HepG2 (cell line): ENCODE results near the gene ZNF503. TPM values are rescaled to one million over a fixed set of nuclear protein-coding genes. Genes with fewer than 3 reads are reported as not detected.

ENCODE experiments used
- ATAC-seq: fragments of 200-7000 bp; cut with Tn5 transposase; 3 replicates; pipeline ENCODE4 v1.9.1; 2020; ENCODE audit warnings: mild to moderate bottlenecking, moderate library complexity
- BruUV-seq: library from RNA; stranded (reverse); fragments of 400-500 nt; replicated peaks from 2 replicates; lab custom pipeline; 2021; lab: Mats Ljungman, UMichigan
- CTCF ChIA-PET: fragments of 300-600 bp; formaldehyde crosslinking; extraction: SDS; loops from one replicate; lab custom pipeline; 2021; ENCODE audit warnings: low total read pairs, inconsistent platforms, low intra/inter-chr PET ratio; lab: Yijun Ruan, JAX
- POLR2A ChIA-PET: fragments of 350-600 bp; sonication (Branson Sonifier 250); formaldehyde crosslinking; loops from one replicate; lab custom pipeline; 2020; ENCODE audit warnings: antibody characterized with exemption, inconsistent platforms; lab: Yijun Ruan, JAX
- DNase-seq: peaks from one replicate; pipeline ENCODE4 v3.0.0-alpha.2; 2015; ENCODE audit warnings: low spot score
- FAIRE-seq: peaks from 3 replicates; lab custom pipeline; 2011; peaks lifted over from hg19 to GRCh38; lab: Jason Lieb, UNC
- H2AFZ ChIP-seq: one replicate; pipeline ENCODE4 v1.6.1; 2011; ENCODE audit warnings: low read length, inconsistent platforms
- H3K27ac ChIP-seq: fragments of 300-600 bp; 3 replicates; pipeline ENCODE4 v1.8.0; 2011; ENCODE audit warnings: mixed run types, mild to moderate bottlenecking, mixed read lengths, low read length, inconsistent platforms; ENCODE audit not compliant: insufficient read depth; ENCODE audit errors: extremely low read length
- H3K27me3 ChIP-seq, 2 experiments: fragments of 200-600 bp in 1 of 2; 2 replicates in 1 of 2; 3 replicates in 1 of 2; pipeline versions ENCODE4 v1.6.0 to v1.8.0; 2011; ENCODE audit warnings: low read length in 2 of 2, mild to moderate bottlenecking in 2 of 2, moderate library complexity in 2 of 2, inconsistent platforms in 1 of 2; ENCODE audit not compliant: insufficient read depth in 2 of 2, control insufficient read depth in 1 of 2
- H3K36me3 ChIP-seq, 2 experiments: fragments of 200-600 bp in 1 of 2; replicated peaks in 1 of 2; 2 replicates in 1 of 2; 3 replicates in 1 of 2; pipeline versions ENCODE4 v1.5.1 to v1.8.0; 2011; ENCODE audit warnings: low read length in 2 of 2, inconsistent platforms in 1 of 2; ENCODE audit not compliant: insufficient read depth in 2 of 2, control insufficient read depth in 1 of 2
- H3K4me1 ChIP-seq: 2 replicates; pipeline ENCODE4 v1.5.1; 2012; ENCODE audit warnings: low read length, inconsistent platforms; ENCODE audit not compliant: insufficient read depth
- H3K4me2 ChIP-seq: 2 replicates; pipeline ENCODE4 v1.6.0; 2011; ENCODE audit warnings: low read depth, low read length, inconsistent platforms
- H3K4me3 ChIP-seq, 3 experiments: fragments of 200-600 bp in 1 of 3; sonication (generic), shearing (Covaris generic) in 1 of 3; replicated peaks in 1 of 3; 2 replicates each; pipeline ENCODE4 v1.5.1; 2011 to 2016; ENCODE audit warnings: low read length in 3 of 3, inconsistent platforms in 2 of 3, low read depth in 2 of 3, mild to moderate bottlenecking in 2 of 3, control low read depth in 1 of 3, mixed read lengths in 1 of 3; ENCODE audit not compliant: insufficient read depth in 1 of 3
- H3K79me2 ChIP-seq: one replicate; pipeline ENCODE4 v1.6.1; 2011; ENCODE audit warnings: low read length, inconsistent platforms; ENCODE audit not compliant: insufficient read depth
- H3K9ac ChIP-seq: 2 replicates; pipeline ENCODE4 v1.6.0; 2011; ENCODE audit warnings: mild to moderate bottlenecking, low read depth, low read length, inconsistent platforms; ENCODE audit not compliant: insufficient read depth
- H3K9me3 ChIP-seq: 2 replicates; pipeline ENCODE4 v1.5.1; 2012; ENCODE audit warnings: mild to moderate bottlenecking, low read length
- H4K20me1 ChIP-seq: 2 replicates; pipeline ENCODE4 v1.6.0; 2011; ENCODE audit warnings: inconsistent platforms, mild to moderate bottlenecking, low read length, moderate library complexity; ENCODE audit not compliant: insufficient read depth
- ATRX ChIP-seq: sonication (generic); formaldehyde crosslinking; IDR thresholded peaks from 2 replicates; pipeline ENCODE4 v1.4.0; 2020; ENCODE audit warnings: missing genetic modification reagents, borderline replicate concordance
- EZH2 ChIP-seq: conservative IDR thresholded peaks from 2 replicates; pipeline ENCODE4 v1.6.1; 2012; ENCODE audit warnings: mild to moderate bottlenecking, low read depth, low read length, moderate library complexity
- FOSL1 ChIP-seq: sonication (generic); formaldehyde crosslinking; IDR thresholded peaks from 2 replicates; pipeline ENCODE4 v1.9.0; 2021; ENCODE audit warnings: missing genetic modification reagents, borderline replicate concordance
- GATAD2A ChIP-seq: IDR thresholded peaks from 2 replicates; pipeline ENCODE4 v1.6.1; 2016
- GFI1 ChIP-seq: sonication (generic); formaldehyde crosslinking; IDR thresholded peaks from 2 replicates; pipeline ENCODE4 v1.5.0; 2020; ENCODE audit warnings: missing genetic modification reagents, mild to moderate bottlenecking, borderline replicate concordance
- NR3C1 ChIP-seq: sonication (generic); formaldehyde crosslinking; IDR thresholded peaks from 2 replicates; pipeline ENCODE4 v1.4.0; 2020; ENCODE audit warnings: missing genetic modification reagents
- TBX3 ChIP-seq: fragments of 450-650 bp; IDR thresholded peaks from 2 replicates; pipeline ENCODE4 v1.6.1; 2017; ENCODE audit warnings: antibody characterized with exemption, mild to moderate bottlenecking, inconsistent platforms, borderline replicate concordance
- U2AF2 ChIP-seq: fragments of 200-400 bp; formaldehyde crosslinking; IDR thresholded peaks from 2 replicates; pipeline ENCODE4 v1.6.1; 2017; ENCODE audit warnings: low read depth, mild to moderate bottlenecking, low read length
- ZFP90 ChIP-seq: sonication (generic); formaldehyde crosslinking; IDR thresholded peaks from 2 replicates; pipeline ENCODE4 v1.8.0; 2022; ENCODE audit warnings: missing genetic modification reagents, mild to moderate bottlenecking, inconsistent platforms, borderline replicate concordance
- ZNF101 ChIP-seq: sonication (generic); formaldehyde crosslinking; IDR thresholded peaks from 2 replicates; pipeline ENCODE4 v1.4.0; 2020; ENCODE audit warnings: mild to moderate bottlenecking, low read depth, missing genetic modification reagents, borderline replicate concordance
- ZNF30 ChIP-seq: sonication (generic); formaldehyde crosslinking; IDR thresholded peaks from 2 replicates; pipeline ENCODE4 v1.5.0; 2020; ENCODE audit warnings: mild to moderate bottlenecking, missing genetic modification reagents
- ZNF879 ChIP-seq: sonication (generic); formaldehyde crosslinking; IDR thresholded peaks from 2 replicates; pipeline ENCODE4 v1.8.1; 2023; ENCODE audit warnings: missing genetic modification reagents
- WGBS: methylation state at CpG from one replicate; pipeline ENCODE4 v1.1.6; 2017; ENCODE audit warnings: low lambda C conversion rate; 5-methylcytosine and 5-hydroxymethylcytosine counted together
- in situ Hi-C: cut with HindIII; loops from 2 replicates; pipeline ENCODE4 v1.10.0; 2017; ENCODE audit warnings: low pct_unique_long_range_greater_than_20kb; ENCODE audit not compliant: extremely low pct_ligation_motif_present
- intact Hi-C: fragments of 100-400 bp; cut with micrococcal nuclease; formaldehyde crosslinking; loops from one replicate; pipeline ENCODE4 v1.10.0; 2022; ENCODE audit not compliant: unreplicated experiment
- polyA plus RNA-seq, 8 experiments: library from polyadenylated mRNA; depleted of rRNA in 3 of 8; stranded (reverse) in 7 of 8; unstranded in 1 of 8; fragments of >200 nt; fragmentation: Illumina TruSeq in 4 of 8; extraction: Trizol in 4 of 8; gene quantifications; 2 replicates each; pipeline versions ENCODE4 v1.2.1 to v1.2.3, GENCODE V29; 2011 to 2016; ENCODE audit warnings: low read depth in 4 of 8, missing spikeins in 1 of 8, mixed read lengths in 1 of 8; ENCODE audit not compliant: insufficient read depth in 1 of 8
- total RNA-seq, 5 experiments: library from RNA; depleted of rRNA; stranded (reverse); fragments of >200 nt; fragmentation: Illumina TruSeq; extraction: Trizol; gene quantifications; 2 replicates each; pipeline ENCODE4 v1.2.3, GENCODE V29; 2016; ENCODE audit warnings: low read depth in 1 of 5
- TF ChIP-seq, protein P1 (sequence below): sonication (generic); formaldehyde crosslinking; IDR thresholded peaks from 2 replicates; pipeline ENCODE4 v1.4.0; 2020; ENCODE audit warnings: missing genetic modification reagents
- TF ChIP-seq, protein P2 (sequence below): IDR thresholded peaks from 2 replicates; pipeline ENCODE4 v1.6.1; 2016; ENCODE audit warnings: missing compliant biosample characterization, missing genetic modification reagents, borderline replicate concordance
- TF ChIP-seq, protein P3 (sequence below): sonication (generic); formaldehyde crosslinking; IDR thresholded peaks from 2 replicates; pipeline ENCODE4 v1.8.1; 2023; ENCODE audit warnings: mild to moderate bottlenecking, moderate library complexity, missing genetic modification reagents

The ZNF503 gene
- total and polyA plus RNA-seq, 2 of the 13 experiments (the other 11 are each of a cell fraction or from before 2014, with no cell fraction given) = 2.7 to 8.3 TPM

DNA sequence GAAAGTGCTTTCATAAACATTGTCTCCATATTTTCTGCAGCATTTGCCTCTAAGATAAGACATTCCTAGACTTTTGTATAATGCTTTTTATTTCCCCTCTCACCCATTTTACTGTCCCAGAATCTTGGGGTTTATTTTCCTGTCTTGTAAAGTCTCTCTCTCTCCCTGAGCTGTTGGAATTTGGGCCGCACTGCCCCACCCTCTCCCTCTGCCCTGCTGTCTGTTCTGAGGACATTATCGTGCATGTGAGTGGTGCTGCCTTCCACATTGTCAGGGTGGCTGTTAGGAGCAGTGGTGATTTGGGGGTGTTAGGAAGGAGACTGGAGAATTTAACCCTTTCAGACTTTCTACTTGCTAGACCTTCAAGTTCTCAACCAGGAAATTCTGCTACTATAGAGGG is 46.6 kb upstream of the ZNF503 start:
- no peak overlapping the region for H3K9ac ChIP-seq
- no peak overlapping the region for H3K4me2 ChIP-seq
- H3K36me3 ChIP-seq = peaks cover 4 to 9% of the 10 kb centered on the region in 2 experiments; a peak in 4 of 5 replicates
- H3K9me3 ChIP-seq = peaks cover 26% of the 10 kb centered on the region
- H3K4me3 ChIP-seq = no peak overlapping the region
- H3K27ac ChIP-seq = no peak overlapping the region
- in situ Hi-C loops = no loop called here
- H3K27me3 ChIP-seq = no peaks in the 10 kb centered on the region
- peaks cover 24% of the 10 kb centered on the region for H3K4me1 ChIP-seq
- 100% methylated on average over 2 of the region's 2 CpGs for WGBS
- BruUV-seq = no TSS peak
- no peaks in the 10 kb centered on the region for H4K20me1 ChIP-seq
- peaks cover 7% of the 10 kb centered on the region for H3K79me2 ChIP-seq
- FAIRE-seq = no peak
- H2AFZ ChIP-seq = no peak overlapping the region
- intact Hi-C loops = no loop called here
- ATAC-seq = no peak
- POLR2A ChIA-PET = no interaction called here
- DNase-seq = no peak
- CTCF ChIA-PET = no interaction called here
- TF ChIP-seq EZH2 = no peak
- TF ChIP-seq, protein P1, sequence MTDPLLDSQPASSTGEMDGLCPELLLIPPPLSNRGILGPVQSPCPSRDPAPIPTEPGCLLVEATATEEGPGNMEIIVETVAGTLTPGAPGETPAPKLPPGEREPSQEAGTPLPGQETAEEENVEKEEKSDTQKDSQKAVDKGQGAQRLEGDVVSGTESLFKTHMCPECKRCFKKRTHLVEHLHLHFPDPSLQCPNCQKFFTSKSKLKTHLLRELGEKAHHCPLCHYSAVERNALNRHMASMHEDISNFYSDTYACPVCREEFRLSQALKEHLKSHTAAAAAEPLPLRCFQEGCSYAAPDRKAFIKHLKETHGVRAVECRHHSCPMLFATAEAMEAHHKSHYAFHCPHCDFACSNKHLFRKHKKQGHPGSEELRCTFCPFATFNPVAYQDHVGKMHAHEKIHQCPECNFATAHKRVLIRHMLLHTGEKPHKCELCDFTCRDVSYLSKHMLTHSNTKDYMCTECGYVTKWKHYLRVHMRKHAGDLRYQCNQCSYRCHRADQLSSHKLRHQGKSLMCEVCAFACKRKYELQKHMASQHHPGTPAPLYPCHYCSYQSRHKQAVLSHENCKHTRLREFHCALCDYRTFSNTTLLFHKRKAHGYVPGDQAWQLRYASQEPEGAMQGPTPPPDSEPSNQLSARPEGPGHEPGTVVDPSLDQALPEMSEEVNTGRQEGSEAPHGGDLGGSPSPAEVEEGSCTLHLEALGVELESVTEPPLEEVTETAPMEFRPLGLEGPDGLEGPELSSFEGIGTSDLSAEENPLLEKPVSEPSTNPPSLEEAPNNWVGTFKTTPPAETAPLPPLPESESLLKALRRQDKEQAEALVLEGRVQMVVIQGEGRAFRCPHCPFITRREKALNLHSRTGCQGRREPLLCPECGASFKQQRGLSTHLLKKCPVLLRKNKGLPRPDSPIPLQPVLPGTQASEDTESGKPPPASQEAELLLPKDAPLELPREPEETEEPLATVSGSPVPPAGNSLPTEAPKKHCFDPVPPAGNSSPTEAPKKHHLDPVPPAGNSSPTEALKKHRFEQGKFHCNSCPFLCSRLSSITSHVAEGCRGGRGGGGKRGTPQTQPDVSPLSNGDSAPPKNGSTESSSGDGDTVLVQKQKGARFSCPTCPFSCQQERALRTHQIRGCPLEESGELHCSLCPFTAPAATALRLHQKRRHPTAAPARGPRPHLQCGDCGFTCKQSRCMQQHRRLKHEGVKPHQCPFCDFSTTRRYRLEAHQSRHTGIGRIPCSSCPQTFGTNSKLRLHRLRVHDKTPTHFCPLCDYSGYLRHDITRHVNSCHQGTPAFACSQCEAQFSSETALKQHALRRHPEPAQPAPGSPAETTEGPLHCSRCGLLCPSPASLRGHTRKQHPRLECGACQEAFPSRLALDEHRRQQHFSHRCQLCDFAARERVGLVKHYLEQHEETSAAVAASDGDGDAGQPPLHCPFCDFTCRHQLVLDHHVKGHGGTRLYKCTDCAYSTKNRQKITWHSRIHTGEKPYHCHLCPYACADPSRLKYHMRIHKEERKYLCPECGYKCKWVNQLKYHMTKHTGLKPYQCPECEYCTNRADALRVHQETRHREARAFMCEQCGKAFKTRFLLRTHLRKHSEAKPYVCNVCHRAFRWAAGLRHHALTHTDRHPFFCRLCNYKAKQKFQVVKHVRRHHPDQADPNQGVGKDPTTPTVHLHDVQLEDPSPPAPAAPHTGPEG (CRISPR knock-in tag) = no peak
- no peak for TF ChIP-seq GFI1 (CRISPR knock-in tag)
- no peak for TF ChIP-seq ZFP90 (CRISPR knock-in tag)
- TF ChIP-seq, protein P2, sequence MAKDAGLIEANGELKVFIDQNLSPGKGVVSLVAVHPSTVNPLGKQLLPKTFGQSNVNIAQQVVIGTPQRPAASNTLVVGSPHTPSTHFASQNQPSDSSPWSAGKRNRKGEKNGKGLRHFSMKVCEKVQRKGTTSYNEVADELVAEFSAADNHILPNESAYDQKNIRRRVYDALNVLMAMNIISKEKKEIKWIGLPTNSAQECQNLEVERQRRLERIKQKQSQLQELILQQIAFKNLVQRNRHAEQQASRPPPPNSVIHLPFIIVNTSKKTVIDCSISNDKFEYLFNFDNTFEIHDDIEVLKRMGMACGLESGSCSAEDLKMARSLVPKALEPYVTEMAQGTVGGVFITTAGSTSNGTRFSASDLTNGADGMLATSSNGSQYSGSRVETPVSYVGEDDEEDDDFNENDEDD (CRISPR knock-in tag) = no peak
- TF ChIP-seq TBX3 = no peak
- TF ChIP-seq ZNF879 (CRISPR knock-in tag) = no peak
- TF ChIP-seq ZNF101 (CRISPR knock-in tag) = no peak
- TF ChIP-seq U2AF2 = no peak
- no peak for TF ChIP-seq FOSL1 (CRISPR knock-in tag)
- TF ChIP-seq NR3C1 (CRISPR knock-in tag) = no peak
- TF ChIP-seq ATRX (CRISPR knock-in tag) = no peak
- TF ChIP-seq ZNF30 (CRISPR knock-in tag) = no peak
- TF ChIP-seq, protein P3, sequence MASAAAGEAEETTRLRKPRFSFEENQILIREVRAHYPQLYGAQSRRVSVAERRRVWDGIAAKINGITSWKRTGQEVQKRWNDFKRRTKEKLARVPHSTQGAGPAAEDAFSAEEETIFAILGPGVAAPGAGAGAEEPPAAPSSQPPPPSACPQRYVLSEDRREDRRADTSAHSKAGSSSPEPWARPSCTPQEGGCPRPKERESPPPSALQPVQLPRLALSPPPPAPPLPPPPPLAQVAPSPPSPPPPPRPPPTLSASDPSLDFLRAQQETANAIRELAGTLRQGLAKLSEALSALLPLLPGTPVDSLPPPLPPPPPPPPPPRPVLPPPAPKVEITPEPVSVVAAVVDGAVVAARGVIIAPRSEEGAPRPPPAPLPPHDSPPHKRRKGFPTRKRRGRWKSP (CRISPR knock-in tag) = no peak
- TF ChIP-seq GATAD2A (CRISPR knock-in tag) = no peak
